Occipital lobe (tissue), 2 donors: ENCODE measurements around the gene ARSA. TPM values are rescaled to one million over a fixed set of nuclear protein-coding genes. Genes with fewer than 3 reads are reported as not detected.
"Not testable (repeated sequence)": the region's sequence is repeated elsewhere in the genome, so short reads cannot be mapped to it uniquely, and the experiment has no call there.

Experiments
- DNase-seq: peaks from one replicate; lab custom pipeline; 2025; lab: John Stamatoyannopoulos, UW
- total RNA-seq: library from RNA; depleted of rRNA; stranded (reverse); fragments of >200 nt; gene quantifications from one replicate; pipeline ENCODE4 v1.2.3, GENCODE V29; 2014

The ARSA gene
- total RNA-seq, 1 donor from 2014 or later, result 6.9 TPM

- no peak for DNase-seq
These were observed 28.4 kb upstream of the ARSA start for GRCh38 chr22:50656122-50657070.

- DNase-seq, result not testable (repeated sequence)
These were observed 26.7 kb upstream of the ARSA start for GRCh38 chr22:50654664-50655063.

GRCh38 chr22:50653256-50653655, 25.3 kb upstream of the ARSA start:
- DNase-seq, result no peak

GRCh38 chr22:50643821-50644101, 15.8 kb upstream of the ARSA start:
- DNase-seq, result not testable (repeated sequence)

GRCh38 chr22:50643021-50643820, 15.3 kb upstream of the ARSA start:
- DNase-seq, result not testable (repeated sequence)

- DNase-seq, result no peak
These were observed 14.0 kb upstream of the ARSA start for GRCh38 chr22:50641696-50642607.

GRCh38 chr22:50640857-50641647, 13.1 kb upstream of the ARSA start:
- DNase-seq, result no peak

- DNase-seq, result not testable (repeated sequence)
These were observed 12.3 kb upstream of the ARSA start for GRCh38 chr22:50640296-50640695.

GRCh38 chr22:50635591-50635990, 7.6 kb upstream of the ARSA start:
- DNase-seq, result no peak

GRCh38 chr22:50633771-50634170, 5.8 kb upstream of the ARSA start:
- no peak for DNase-seq

- no peak for DNase-seq
These were observed 5.1 kb upstream of the ARSA start for GRCh38 chr22:50633086-50633485.

- no peak for DNase-seq
These were observed 2.4 kb upstream of the ARSA start for GRCh38 chr22:50630376-50630775.

- DNase-seq, result no peak
These were observed 687 bp upstream of the ARSA start for GRCh38 chr22:50628543-50629134.

- DNase-seq, result no peak
These were observed 906 bp downstream of the ARSA start for GRCh38 chr22:50626850-50627641.

- DNase-seq, result no peak
These were observed 1.6 kb downstream of the ARSA start for GRCh38 chr22:50626314-50626849.

- no peak for DNase-seq
These were observed 2.2 kb downstream of the ARSA start for GRCh38 chr22:50625568-50626313.

GRCh38 chr22:50625131-50625567, 2.8 kb downstream of the ARSA start:
- DNase-seq, result no peak

- no peak for DNase-seq
These were observed 3.4 kb downstream of the ARSA start for GRCh38 chr22:50624347-50625130.
